ENCODE measurements around the gene FGF19. TPM values are rescaled to one million over a fixed set of nuclear protein-coding genes. Genes with fewer than 3 reads are reported as not detected.

The FGF19 gene
- total RNA-seq, 2 donors from 2014 or later = not detected

GRCh38 chr11:69650832-69651344 is 52.9 kb downstream of the FGF19 start:
- Histone ChIP-seq H3K27ac (no peak overlapping the region), H3K27me3 (no peaks in the 10 kb centered on the region), H3K9me3 (no peaks in the 10 kb centered on the region), H3K36me3 (peaks cover 53% of the 10 kb centered on the region), H3K4me3 (no peak overlapping the region), H3K4me1 (peaks cover 0 to 14% of the 10 kb centered on the region in 2 donors)
- TF ChIP-seq CTCF (IDR thresholded peaks at IDR 0.05) = no peak
- no peak for DNase-seq (ENCODE audit: low spot score)

- H3K27me3 ChIP-seq = no peaks in the 10 kb centered on the region
- no peak for TF ChIP-seq CTCF (IDR thresholded peaks at IDR 0.05)
- no peak overlapping the region for H3K27ac ChIP-seq
- no peak overlapping the region for H3K4me3 ChIP-seq
- H3K36me3 ChIP-seq = peaks cover 53% of the 10 kb centered on the region
- DNase-seq (ENCODE audit: low spot score) = no peak
- H3K9me3 ChIP-seq = no peaks in the 10 kb centered on the region
- H3K4me1 ChIP-seq = peaks cover 0 to 21% of the 10 kb centered on the region in 2 donors
These were observed 53.6 kb downstream of the FGF19 start for GRCh38 chr11:69650081-69650831.

- no peaks in the 10 kb centered on the region for H3K9me3 ChIP-seq
- H3K36me3 ChIP-seq = peaks cover 56% of the 10 kb centered on the region
- H3K4me1 ChIP-seq = peaks cover 0 to 28% of the 10 kb centered on the region in 2 donors
- no peak for TF ChIP-seq CTCF (IDR thresholded peaks at IDR 0.05)
- H3K4me3 ChIP-seq = no peak overlapping the region
- H3K27me3 ChIP-seq = no peaks in the 10 kb centered on the region
- no peak overlapping the region for H3K27ac ChIP-seq
- DNase-seq (ENCODE audit: low spot score) = no peak
These were observed 54.3 kb downstream of the FGF19 start for GRCh38 chr11:69649576-69649900.

GRCh38 chr11:69648679-69649575 is 54.9 kb downstream of the FGF19 start:
- H3K4me3 ChIP-seq = no peak overlapping the region
- DNase-seq (ENCODE audit: low spot score) = no peak
- H3K36me3 ChIP-seq = peaks cover 57% of the 10 kb centered on the region
- H3K9me3 ChIP-seq = no peaks in the 10 kb centered on the region
- H3K27me3 ChIP-seq = no peaks in the 10 kb centered on the region
- no peak overlapping the region for H3K27ac ChIP-seq
- peaks cover 0 to 34% of the 10 kb centered on the region in 2 donors for H3K4me1 ChIP-seq
- TF ChIP-seq CTCF (IDR thresholded peaks at IDR 0.05) = no peak

Other genes with a start within 250 kb of the FGF19 start
- gene LINC01488, start 222.4 kb downstream of the FGF19 start, total RNA-seq = not detected
- gene CCND1, start 62.9 kb downstream of the FGF19 start, total RNA-seq = 100 to 1,000 TPM in 1 of 2 donors, 10 to 100 TPM in 1; 91.8 to 101 TPM
- 1 to 10 TPM; 4.7 to 6.0 TPM for gene LTO1, start 28.7 kb downstream of the FGF19 start, total RNA-seq
- gene FGF4, start 71.3 kb upstream of the FGF19 start, total RNA-seq = not detected
- not detected for gene FGF3, start 115.4 kb upstream of the FGF19 start, total RNA-seq